Osteocyte (in vitro differentiated cells): ENCODE results near the gene LRRC9. TPM values are rescaled to one million over a fixed set of nuclear protein-coding genes. Genes with fewer than 3 reads are reported as not detected.

Source experiments
- DNase-seq: peaks from one replicate; pipeline ENCODE4 v3.0.0; 2021; ENCODE audit warnings: mixed read lengths; ENCODE audit not compliant: unreplicated experiment; ENCODE audit errors: extremely low spot score
- H3K27ac Mint-ChIP-seq: one replicate; pipeline ENCODE4 v1.8.0; 2021; ENCODE audit warnings: mild to moderate bottlenecking, mixed read lengths; ENCODE audit not compliant: unreplicated experiment
- H3K27me3 Mint-ChIP-seq: one replicate; pipeline ENCODE4 v1.8.0; 2021; ENCODE audit warnings: mixed read lengths; ENCODE audit not compliant: unreplicated experiment
- H3K36me3 Mint-ChIP-seq: one replicate; pipeline ENCODE4 v1.8.0; 2021; ENCODE audit warnings: mixed read lengths; ENCODE audit not compliant: unreplicated experiment
- H3K4me1 Mint-ChIP-seq: one replicate; pipeline ENCODE4 v1.8.0; 2021; ENCODE audit warnings: mixed read lengths; ENCODE audit not compliant: unreplicated experiment
- H3K4me3 Mint-ChIP-seq: one replicate; pipeline ENCODE4 v1.8.0; 2021; ENCODE audit warnings: mild to moderate bottlenecking, moderate library complexity, mixed read lengths; ENCODE audit not compliant: unreplicated experiment
- H3K9me3 Mint-ChIP-seq: one replicate; pipeline ENCODE4 v1.8.0; 2021; ENCODE audit warnings: mixed read lengths; ENCODE audit not compliant: unreplicated experiment
- total RNA-seq: library from RNA; stranded (reverse); gene quantifications from 2 replicates; pipeline ENCODE4 v1.2.1, GENCODE V29; 2021
- TF ChIP-seq, protein P1 (sequence below): fragments of 200-600 bp; sonication (generic); IDR thresholded peaks from 2 replicates; pipeline ENCODE4 v1.5.0; 2021; ENCODE audit warnings: antibody characterized with exemption, mild to moderate bottlenecking, moderate library complexity

LRRC9 gene
- total RNA-seq, 1 donor from 2014 or later, result not detected

DNA sequence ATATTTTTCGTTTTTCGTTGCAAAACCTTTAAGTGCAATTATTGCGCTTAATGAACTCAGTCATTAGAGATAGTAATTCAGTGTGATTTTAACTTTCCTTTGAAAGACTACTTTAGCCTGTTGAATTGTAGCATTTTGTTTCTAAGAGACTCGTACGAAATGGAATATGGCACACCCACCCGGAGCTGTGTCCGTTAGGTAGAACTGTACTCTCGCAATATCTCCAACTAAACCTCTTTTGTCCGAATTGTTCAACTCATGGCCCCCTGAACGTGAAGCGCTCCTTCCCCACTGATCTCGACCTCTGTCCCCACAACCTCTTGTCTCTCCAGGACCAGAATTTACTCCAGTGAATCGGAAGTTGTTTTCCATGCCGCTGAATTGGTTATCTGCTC is 172.6 kb downstream of the LRRC9 start:
- Mint-ChIP-seq H3K27me3 (no peaks in the 10 kb centered on the region), H3K27ac (peak overlapping the region; percentile 94), H3K9me3 (no peaks in the 10 kb centered on the region), H3K36me3 (peaks cover 4% of the 10 kb centered on the region), H3K4me1 (peaks cover 34% of the 10 kb centered on the region), H3K4me3 (peak overlapping the region; percentile 90)
- DNase-seq, result no peak
- TF ChIP-seq, protein P1, sequence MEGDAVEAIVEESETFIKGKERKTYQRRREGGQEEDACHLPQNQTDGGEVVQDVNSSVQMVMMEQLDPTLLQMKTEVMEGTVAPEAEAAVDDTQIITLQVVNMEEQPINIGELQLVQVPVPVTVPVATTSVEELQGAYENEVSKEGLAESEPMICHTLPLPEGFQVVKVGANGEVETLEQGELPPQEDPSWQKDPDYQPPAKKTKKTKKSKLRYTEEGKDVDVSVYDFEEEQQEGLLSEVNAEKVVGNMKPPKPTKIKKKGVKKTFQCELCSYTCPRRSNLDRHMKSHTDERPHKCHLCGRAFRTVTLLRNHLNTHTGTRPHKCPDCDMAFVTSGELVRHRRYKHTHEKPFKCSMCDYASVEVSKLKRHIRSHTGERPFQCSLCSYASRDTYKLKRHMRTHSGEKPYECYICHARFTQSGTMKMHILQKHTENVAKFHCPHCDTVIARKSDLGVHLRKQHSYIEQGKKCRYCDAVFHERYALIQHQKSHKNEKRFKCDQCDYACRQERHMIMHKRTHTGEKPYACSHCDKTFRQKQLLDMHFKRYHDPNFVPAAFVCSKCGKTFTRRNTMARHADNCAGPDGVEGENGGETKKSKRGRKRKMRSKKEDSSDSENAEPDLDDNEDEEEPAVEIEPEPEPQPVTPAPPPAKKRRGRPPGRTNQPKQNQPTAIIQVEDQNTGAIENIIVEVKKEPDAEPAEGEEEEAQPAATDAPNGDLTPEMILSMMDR, result no peak

DNA sequence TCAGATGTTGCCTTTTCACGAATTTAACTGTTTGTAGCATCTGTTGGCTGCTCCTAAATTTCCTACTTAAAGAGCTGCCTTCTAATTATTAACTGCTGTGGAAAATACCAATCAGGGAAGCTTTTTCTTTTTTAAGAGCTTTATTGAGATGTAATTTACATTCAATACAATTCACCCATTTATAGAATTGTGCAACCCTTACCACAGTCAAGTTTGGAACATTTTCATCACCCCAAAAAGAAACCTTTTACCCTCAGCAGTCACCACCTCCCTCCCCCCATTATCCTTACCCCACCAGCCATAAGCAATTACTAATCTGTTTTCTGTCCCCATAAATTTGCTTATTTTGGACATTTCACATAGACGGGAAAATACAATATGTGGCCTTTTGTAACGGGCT is 173.1 kb downstream of the LRRC9 start:
- no peak for DNase-seq
- H3K4me3 Mint-ChIP-seq, result peak overlapping the region; percentile 90
- peaks cover 34% of the 10 kb centered on the region for H3K4me1 Mint-ChIP-seq
- H3K36me3 Mint-ChIP-seq, result peaks cover 9% of the 10 kb centered on the region
- TF ChIP-seq, protein P1, result no peak
- H3K27me3 Mint-ChIP-seq, result no peaks in the 10 kb centered on the region
- H3K9me3 Mint-ChIP-seq, result no peaks in the 10 kb centered on the region
- peak overlapping the region; percentile 94 for H3K27ac Mint-ChIP-seq

DNA sequence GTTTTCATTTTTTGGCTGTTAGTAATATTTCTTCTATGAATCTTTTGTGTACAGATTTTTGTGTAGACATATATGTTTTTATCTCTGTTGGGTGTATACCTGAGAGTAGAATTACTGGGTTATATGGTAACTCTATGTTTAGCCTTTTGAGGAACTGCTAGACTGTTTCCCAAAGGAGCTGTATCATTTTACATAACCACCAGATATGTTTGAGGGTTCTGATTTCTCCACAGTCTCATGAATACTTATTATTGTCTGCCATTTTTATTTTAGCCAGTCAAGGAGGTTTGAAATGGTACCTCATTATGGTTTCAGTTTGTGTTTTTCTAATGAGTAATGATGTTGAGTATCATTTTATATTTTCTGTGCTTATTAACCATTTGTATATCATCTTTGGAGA is 173.7 kb downstream of the LRRC9 start:
- DNase-seq, result no peak
- TF ChIP-seq, protein P1, result no peak
- H3K36me3 Mint-ChIP-seq, result peaks cover 12% of the 10 kb centered on the region
- peaks cover 34% of the 10 kb centered on the region for H3K4me1 Mint-ChIP-seq
- H3K27ac Mint-ChIP-seq, result peak overlapping the region; percentile 94
- peak overlapping the region; percentile 90 for H3K4me3 Mint-ChIP-seq
- no peaks in the 10 kb centered on the region for H3K27me3 Mint-ChIP-seq
- no peaks in the 10 kb centered on the region for H3K9me3 Mint-ChIP-seq

DNA sequence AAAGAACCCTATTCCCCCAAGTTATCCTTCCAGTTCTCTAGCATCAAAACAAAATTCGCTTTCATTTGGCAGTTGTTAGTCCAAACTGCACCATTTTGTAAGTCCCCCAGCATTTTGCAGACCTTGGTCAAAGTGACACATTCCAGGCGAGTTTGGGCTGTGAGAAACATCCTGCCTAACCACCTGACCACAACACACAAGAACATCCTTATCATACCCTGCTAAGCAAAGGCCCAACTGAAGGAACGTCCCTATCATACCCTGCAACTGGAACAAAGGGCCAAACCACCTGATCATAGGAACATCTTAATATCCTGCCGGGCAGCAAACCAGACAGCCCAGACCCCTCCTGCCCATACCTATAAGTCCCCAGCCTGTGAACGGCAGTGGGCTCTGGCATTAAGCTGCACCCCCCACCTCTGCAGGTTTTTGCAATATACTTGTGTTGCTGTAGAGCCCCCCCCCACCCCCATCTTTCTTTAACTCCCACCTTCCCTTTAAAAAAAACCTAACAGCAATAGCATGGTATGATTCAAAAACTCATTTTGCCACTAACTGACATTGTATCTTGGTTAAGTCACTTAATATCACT is 174.5 kb downstream of the LRRC9 start:
- TF ChIP-seq, protein P1, result no peak
- H3K36me3 Mint-ChIP-seq, result peaks cover 12% of the 10 kb centered on the region

DNA sequence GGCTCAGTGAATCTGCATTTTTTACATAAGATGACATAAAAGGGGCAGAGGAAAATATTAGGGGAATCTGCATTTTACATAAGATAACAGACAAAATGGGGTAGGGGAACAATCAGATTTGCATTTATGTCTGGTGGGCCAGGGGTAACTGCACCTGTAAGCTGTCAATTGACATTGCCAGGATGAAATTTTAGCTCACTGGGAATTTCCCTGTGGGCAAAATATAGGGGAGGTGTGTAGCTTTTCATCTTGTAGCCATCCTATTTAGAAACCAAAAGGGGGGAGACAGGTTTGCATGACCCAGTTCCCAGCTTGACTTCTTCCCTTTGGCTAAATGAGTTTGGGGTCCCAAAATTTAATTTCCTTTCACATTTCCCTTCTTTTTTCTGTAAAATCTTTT is 175.3 kb downstream of the LRRC9 start:
- H3K4me3 Mint-ChIP-seq, result no peak overlapping the region
- H3K4me1 Mint-ChIP-seq, result peaks cover 34% of the 10 kb centered on the region
- no peak overlapping the region for H3K27ac Mint-ChIP-seq
- H3K9me3 Mint-ChIP-seq, result no peaks in the 10 kb centered on the region
- H3K27me3 Mint-ChIP-seq, result no peaks in the 10 kb centered on the region
- no peak for DNase-seq
- peaks cover 12% of the 10 kb centered on the region for H3K36me3 Mint-ChIP-seq
- TF ChIP-seq, protein P1, result no peak

More for the DNA sequence above, 174.5 kb downstream of the LRRC9 start:
- Mint-ChIP-seq H3K4me1 (peaks cover 34% of the 10 kb centered on the region), H3K9me3 (no peaks in the 10 kb centered on the region), H3K27ac (peak overlapping the region; percentile 94), H3K4me3 (peak overlapping the region; percentile 90), H3K27me3 (no peaks in the 10 kb centered on the region)
- no peak for DNase-seq
